ENCODE results near the gene RPP25L.

DNA sequence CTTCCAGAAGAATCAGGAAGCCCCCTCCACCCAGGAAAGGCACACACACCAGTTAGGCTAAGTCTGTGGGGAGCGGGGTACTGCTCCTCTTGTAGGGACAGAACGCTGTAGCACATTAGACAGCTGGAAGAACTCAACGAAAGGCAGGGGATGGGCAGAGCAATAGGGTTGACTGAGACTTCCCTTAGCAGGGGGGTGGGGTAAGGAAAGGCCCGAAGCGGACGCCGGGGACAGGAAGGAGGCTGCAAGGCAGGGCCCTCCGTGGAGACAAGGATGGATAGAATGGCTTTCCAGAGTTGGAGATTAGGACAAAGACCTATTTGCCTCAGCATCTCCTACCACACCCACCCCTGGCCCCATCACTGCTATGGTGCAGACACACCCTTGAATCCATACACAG, 36.7 kb downstream of the RPP25L start:
- TF ChIP-seq, protein P1, sequence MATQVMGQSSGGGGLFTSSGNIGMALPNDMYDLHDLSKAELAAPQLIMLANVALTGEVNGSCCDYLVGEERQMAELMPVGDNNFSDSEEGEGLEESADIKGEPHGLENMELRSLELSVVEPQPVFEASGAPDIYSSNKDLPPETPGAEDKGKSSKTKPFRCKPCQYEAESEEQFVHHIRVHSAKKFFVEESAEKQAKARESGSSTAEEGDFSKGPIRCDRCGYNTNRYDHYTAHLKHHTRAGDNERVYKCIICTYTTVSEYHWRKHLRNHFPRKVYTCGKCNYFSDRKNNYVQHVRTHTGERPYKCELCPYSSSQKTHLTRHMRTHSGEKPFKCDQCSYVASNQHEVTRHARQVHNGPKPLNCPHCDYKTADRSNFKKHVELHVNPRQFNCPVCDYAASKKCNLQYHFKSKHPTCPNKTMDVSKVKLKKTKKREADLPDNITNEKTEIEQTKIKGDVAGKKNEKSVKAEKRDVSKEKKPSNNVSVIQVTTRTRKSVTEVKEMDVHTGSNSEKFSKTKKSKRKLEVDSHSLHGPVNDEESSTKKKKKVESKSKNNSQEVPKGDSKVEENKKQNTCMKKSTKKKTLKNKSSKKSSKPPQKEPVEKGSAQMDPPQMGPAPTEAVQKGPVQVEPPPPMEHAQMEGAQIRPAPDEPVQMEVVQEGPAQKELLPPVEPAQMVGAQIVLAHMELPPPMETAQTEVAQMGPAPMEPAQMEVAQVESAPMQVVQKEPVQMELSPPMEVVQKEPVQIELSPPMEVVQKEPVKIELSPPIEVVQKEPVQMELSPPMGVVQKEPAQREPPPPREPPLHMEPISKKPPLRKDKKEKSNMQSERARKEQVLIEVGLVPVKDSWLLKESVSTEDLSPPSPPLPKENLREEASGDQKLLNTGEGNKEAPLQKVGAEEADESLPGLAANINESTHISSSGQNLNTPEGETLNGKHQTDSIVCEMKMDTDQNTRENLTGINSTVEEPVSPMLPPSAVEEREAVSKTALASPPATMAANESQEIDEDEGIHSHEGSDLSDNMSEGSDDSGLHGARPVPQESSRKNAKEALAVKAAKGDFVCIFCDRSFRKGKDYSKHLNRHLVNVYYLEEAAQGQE (IDR thresholded peaks at IDR 0.05; ENCODE audit: unreplicated experiment): no peak
- no peak for TF ChIP-seq EZH2 (IDR thresholded peaks at IDR 0.05; ENCODE audit: low read depth, unreplicated experiment)
- TF ChIP-seq, protein P2, sequence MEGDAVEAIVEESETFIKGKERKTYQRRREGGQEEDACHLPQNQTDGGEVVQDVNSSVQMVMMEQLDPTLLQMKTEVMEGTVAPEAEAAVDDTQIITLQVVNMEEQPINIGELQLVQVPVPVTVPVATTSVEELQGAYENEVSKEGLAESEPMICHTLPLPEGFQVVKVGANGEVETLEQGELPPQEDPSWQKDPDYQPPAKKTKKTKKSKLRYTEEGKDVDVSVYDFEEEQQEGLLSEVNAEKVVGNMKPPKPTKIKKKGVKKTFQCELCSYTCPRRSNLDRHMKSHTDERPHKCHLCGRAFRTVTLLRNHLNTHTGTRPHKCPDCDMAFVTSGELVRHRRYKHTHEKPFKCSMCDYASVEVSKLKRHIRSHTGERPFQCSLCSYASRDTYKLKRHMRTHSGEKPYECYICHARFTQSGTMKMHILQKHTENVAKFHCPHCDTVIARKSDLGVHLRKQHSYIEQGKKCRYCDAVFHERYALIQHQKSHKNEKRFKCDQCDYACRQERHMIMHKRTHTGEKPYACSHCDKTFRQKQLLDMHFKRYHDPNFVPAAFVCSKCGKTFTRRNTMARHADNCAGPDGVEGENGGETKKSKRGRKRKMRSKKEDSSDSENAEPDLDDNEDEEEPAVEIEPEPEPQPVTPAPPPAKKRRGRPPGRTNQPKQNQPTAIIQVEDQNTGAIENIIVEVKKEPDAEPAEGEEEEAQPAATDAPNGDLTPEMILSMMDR (conservative IDR thresholded peaks at IDR 0.05; ENCODE audit: low read depth in 2 of 2): no peak
- TF ChIP-seq, protein P3, sequence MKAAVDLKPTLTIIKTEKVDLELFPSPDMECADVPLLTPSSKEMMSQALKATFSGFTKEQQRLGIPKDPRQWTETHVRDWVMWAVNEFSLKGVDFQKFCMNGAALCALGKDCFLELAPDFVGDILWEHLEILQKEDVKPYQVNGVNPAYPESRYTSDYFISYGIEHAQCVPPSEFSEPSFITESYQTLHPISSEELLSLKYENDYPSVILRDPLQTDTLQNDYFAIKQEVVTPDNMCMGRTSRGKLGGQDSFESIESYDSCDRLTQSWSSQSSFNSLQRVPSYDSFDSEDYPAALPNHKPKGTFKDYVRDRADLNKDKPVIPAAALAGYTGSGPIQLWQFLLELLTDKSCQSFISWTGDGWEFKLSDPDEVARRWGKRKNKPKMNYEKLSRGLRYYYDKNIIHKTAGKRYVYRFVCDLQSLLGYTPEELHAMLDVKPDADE (IDR thresholded peaks at IDR 0.05): no peak
